GM18502 (cell line): ENCODE results near the gene SLC19A1.

ENCODE experiments used
- ATAC-seq: cut with Tn5 transposase; IDR thresholded peaks from one replicate; pipeline ENCODE4 v1.9.1; 2021; ENCODE audit warnings: mild to moderate bottlenecking; ENCODE audit not compliant: unreplicated experiment, poor library complexity

The SLC19A1 gene

GRCh38 chr21:45449658-45450422 lies 92.4 kb downstream of the SLC19A1 start:
- no peak for ATAC-seq

GRCh38 chr21:45448810-45449657 lies 93.2 kb downstream of the SLC19A1 start:
- no peak for ATAC-seq

- ATAC-seq, result no peak
Measured at GRCh38 chr21:45448283-45448809, 93.9 kb downstream of the SLC19A1 start.
